Neural crest cell (in vitro differentiated cells): ENCODE data around the gene BTBD9. TPM values are rescaled to one million over a fixed set of nuclear protein-coding genes. Genes with fewer than 3 reads are reported as not detected.

ENCODE experiments used
- DNase-seq: peaks from one replicate; pipeline ENCODE4 v3.0.0; 2021; ENCODE audit warnings: low read depth, mixed read lengths, low spot score
- H3K27ac Mint-ChIP-seq: one replicate; pipeline ENCODE4 v1.8.0; 2021; ENCODE audit warnings: mild to moderate bottlenecking, mixed read lengths; ENCODE audit not compliant: unreplicated experiment
- H3K27me3 Mint-ChIP-seq: 2 replicates; pipeline ENCODE4 v1.8.0; 2021; ENCODE audit warnings: low read depth, mild to moderate bottlenecking, mixed read lengths
- H3K36me3 Mint-ChIP-seq: 2 replicates; pipeline ENCODE4 v1.8.0; 2021; ENCODE audit warnings: low read depth, mild to moderate bottlenecking, mixed read lengths
- H3K4me1 Mint-ChIP-seq: 2 replicates; pipeline ENCODE4 v1.8.0; 2021; ENCODE audit warnings: mixed read lengths
- H3K4me3 Mint-ChIP-seq: one replicate; pipeline ENCODE4 v1.8.0; 2021; ENCODE audit warnings: mild to moderate bottlenecking, mixed read lengths
- H3K9me3 Mint-ChIP-seq: 2 replicates; pipeline ENCODE4 v1.8.0; 2021; ENCODE audit warnings: mixed read lengths
- total RNA-seq: library from RNA; stranded (reverse); gene quantifications from 2 replicates; pipeline ENCODE4 v1.2.1, GENCODE V29; 2021
- TF ChIP-seq, protein P1 (sequence below): fragments of 200-600 bp; sonication (generic); conservative IDR thresholded peaks from 2 replicates; pipeline ENCODE4 v1.5.0; 2021; ENCODE audit warnings: antibody characterized with exemption, mild to moderate bottlenecking

Gene BTBD9
- total RNA-seq, 1 donor from 2014 or later, result 18.0 TPM

DNA sequence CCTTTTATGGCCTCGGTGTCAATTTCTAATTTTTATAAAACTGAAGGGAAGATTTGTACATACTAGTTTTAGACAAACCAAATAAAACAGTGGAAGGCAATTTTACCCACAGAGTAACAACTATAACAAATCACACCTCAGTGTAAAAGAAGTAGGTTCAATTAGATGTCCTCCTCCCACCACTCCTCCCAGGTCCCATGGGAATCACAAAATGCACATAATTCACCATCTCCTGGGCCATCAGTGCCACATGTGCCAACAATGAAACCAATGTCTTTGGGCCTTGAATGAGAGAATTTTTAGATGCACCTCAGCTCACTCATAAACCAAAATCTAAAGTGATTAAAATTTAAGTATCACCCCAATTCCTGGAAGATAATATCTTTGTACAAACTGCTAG is 267.8 kb downstream of the BTBD9 start:
- H3K27me3 Mint-ChIP-seq, result no peaks in the 10 kb centered on the region
- no peak overlapping the region for H3K4me3 Mint-ChIP-seq
- peaks cover 14% of the 10 kb centered on the region for H3K4me1 Mint-ChIP-seq
- H3K27ac Mint-ChIP-seq, result no peak overlapping the region
- DNase-seq, result no peak
- H3K36me3 Mint-ChIP-seq, result no peaks in the 10 kb centered on the region
- H3K9me3 Mint-ChIP-seq, result no peaks in the 10 kb centered on the region
- TF ChIP-seq, protein P1, sequence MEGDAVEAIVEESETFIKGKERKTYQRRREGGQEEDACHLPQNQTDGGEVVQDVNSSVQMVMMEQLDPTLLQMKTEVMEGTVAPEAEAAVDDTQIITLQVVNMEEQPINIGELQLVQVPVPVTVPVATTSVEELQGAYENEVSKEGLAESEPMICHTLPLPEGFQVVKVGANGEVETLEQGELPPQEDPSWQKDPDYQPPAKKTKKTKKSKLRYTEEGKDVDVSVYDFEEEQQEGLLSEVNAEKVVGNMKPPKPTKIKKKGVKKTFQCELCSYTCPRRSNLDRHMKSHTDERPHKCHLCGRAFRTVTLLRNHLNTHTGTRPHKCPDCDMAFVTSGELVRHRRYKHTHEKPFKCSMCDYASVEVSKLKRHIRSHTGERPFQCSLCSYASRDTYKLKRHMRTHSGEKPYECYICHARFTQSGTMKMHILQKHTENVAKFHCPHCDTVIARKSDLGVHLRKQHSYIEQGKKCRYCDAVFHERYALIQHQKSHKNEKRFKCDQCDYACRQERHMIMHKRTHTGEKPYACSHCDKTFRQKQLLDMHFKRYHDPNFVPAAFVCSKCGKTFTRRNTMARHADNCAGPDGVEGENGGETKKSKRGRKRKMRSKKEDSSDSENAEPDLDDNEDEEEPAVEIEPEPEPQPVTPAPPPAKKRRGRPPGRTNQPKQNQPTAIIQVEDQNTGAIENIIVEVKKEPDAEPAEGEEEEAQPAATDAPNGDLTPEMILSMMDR, result no peak

DNA sequence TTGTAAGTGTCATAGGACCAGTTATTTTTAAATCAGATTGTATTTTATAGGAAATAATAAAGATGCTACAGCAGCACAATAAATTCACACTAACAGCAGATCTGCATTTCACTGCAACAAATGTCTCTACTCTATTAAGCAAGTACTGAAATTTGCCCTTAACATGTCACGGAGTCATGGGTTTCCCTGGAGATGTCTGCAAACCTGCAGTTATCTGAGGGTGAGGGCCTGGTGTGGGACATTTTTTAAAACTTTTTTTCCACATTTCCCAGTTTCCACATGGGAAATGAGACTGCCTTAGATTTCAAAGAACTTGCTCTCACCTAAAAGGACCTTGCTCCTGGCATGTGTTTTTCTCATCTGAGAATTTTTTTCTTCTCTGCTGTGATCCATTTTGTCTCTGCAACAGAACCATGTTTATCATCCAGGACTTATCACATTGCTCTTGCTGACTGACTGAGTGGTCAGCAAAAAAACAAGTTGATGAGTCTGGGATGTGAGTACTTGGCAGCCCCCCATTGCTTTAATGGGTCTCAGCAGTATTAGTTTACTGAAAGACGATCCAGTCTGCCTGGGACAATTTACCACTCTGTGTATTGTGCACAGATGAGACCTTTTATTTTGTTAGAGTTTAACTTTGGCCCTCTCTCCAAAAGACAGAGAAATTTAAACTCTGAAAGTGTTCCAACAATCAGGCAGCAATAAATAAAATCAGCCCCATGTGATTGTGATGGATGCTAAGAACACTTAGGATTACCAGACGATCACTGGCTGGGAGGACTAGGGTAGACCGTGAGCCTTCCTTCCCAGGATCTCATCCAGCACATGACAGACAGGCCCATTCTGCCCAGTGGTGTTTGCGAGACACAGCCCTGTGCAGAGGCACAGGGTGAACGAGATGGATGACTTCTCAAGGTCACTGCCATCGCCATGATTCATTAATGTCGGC is 268.8 kb downstream of the BTBD9 start:
- TF ChIP-seq, protein P1, result no peak
- no peaks in the 10 kb centered on the region for H3K27me3 Mint-ChIP-seq
- no peak for DNase-seq
- H3K36me3 Mint-ChIP-seq, result no peaks in the 10 kb centered on the region
- no peak overlapping the region for H3K27ac Mint-ChIP-seq
- H3K4me1 Mint-ChIP-seq, result peaks cover 14% of the 10 kb centered on the region
- H3K4me3 Mint-ChIP-seq, result no peak overlapping the region
- no peaks in the 10 kb centered on the region for H3K9me3 Mint-ChIP-seq

DNA sequence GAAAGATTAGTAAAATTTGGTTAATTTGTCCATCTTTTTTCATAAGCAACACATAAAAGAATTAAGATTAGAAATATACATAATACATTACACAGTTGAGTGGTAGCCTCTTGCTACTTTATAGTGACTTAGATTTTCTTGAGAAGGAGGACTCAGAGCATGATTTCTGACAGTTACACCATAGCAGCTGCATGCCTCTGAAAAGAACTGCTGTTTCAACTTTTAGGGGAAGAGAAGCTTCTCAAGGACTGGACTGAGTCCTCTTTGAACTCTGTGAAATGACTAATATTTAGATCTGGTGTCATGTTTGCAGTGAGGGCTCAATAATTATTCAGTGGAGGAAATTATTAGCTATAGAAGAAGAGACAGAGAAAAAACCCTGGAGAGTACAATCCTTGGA is 272.5 kb downstream of the BTBD9 start:
- Mint-ChIP-seq H3K9me3 (no peaks in the 10 kb centered on the region), H3K4me3 (no peak overlapping the region), H3K27me3 (no peaks in the 10 kb centered on the region), H3K4me1 (peaks cover 8% of the 10 kb centered on the region), H3K27ac (no peak overlapping the region), H3K36me3 (no peaks in the 10 kb centered on the region)
- no peak for DNase-seq
- TF ChIP-seq, protein P1, result no peak

DNA sequence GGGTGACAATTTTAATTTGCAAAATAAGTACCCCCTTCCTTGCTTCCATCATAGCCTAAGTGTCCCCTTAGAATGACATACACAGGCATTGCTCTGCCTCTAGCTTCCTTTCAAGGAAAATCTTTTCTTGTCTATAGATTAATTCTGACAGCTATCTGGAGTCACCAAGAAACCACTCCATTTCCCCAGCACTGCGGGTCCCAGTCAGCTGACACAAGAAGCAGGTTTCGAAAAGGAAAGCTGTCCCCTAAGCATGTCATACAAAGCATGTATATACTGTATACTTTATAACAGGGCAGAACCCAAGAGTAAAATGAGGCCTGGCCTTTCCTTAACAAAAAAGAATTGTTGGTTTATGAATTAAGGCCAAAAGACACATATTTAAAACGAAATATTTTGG is 273.5 kb downstream of the BTBD9 start:
- DNase-seq, result no peak
- peaks cover 8% of the 10 kb centered on the region for H3K4me1 Mint-ChIP-seq
- H3K27ac Mint-ChIP-seq, result no peak overlapping the region
- TF ChIP-seq, protein P1, result no peak
- H3K9me3 Mint-ChIP-seq, result no peaks in the 10 kb centered on the region
- no peaks in the 10 kb centered on the region for H3K36me3 Mint-ChIP-seq
- no peaks in the 10 kb centered on the region for H3K27me3 Mint-ChIP-seq
- H3K4me3 Mint-ChIP-seq, result no peak overlapping the region

DNA sequence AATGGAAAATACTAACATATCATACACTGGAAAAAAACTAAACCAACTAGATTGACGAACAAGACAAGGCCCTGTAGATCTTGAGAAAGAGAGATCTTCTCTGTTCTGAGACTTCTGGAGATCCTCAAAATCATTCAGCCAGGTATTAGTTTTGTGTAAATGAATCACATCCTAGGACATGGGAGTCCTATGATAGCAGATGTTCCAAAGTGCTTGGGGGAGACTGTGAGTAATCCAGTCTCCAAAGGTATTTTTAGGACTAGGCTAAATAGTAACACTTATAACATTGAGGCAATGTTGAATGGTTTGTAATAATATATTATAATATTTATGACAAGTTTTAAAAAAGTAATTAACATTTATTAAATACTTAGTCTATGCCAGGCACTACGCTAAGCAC is 275.0 kb downstream of the BTBD9 start:
- peaks cover 8% of the 10 kb centered on the region for H3K4me1 Mint-ChIP-seq
- no peak for DNase-seq
- no peak overlapping the region for H3K27ac Mint-ChIP-seq
- no peaks in the 10 kb centered on the region for H3K27me3 Mint-ChIP-seq
- no peak overlapping the region for H3K4me3 Mint-ChIP-seq
- H3K9me3 Mint-ChIP-seq, result no peaks in the 10 kb centered on the region
- TF ChIP-seq, protein P1, result no peak
- H3K36me3 Mint-ChIP-seq, result no peaks in the 10 kb centered on the region
